Thyroid gland (tissue), 4 donors: Measurements from ENCODE around the gene VSIG2. TPM values are rescaled to one million over a fixed set of nuclear protein-coding genes. Genes with fewer than 3 reads are reported as not detected.

ENCODE experiments used
- DNase-seq, 2 donors: peaks; one replicate each; pipeline ENCODE4 v3.0.0-alpha.2; 2019
- H3K27ac ChIP-seq, 3 donors: fragments of 200-600 bp; sonication (generic); 1 replicate in 2 of 3; 2 replicates in 1 of 3; pipeline ENCODE4 v1.5.1; 2016 to 2019; ENCODE audit warnings: mild to moderate bottlenecking in 1 of 3, moderate library complexity in 1 of 3
- H3K27me3 ChIP-seq: fragments of 200-600 bp; sonication (generic); one replicate; pipeline ENCODE4 v1.5.1; 2019
- H3K36me3 ChIP-seq, 2 donors: fragments of 200-600 bp; sonication (generic); one replicate each; pipeline ENCODE4 v1.5.1; 2016 to 2019
- H3K4me1 ChIP-seq, 2 donors: fragments of 200-600 bp; sonication (generic); one replicate each; pipeline ENCODE4 v1.5.1; 2017 to 2019
- H3K4me3 ChIP-seq, 3 donors: fragments of 200-600 bp; sonication (generic); replicated peaks in 1 of 3; 1 replicate in 2 of 3; 2 replicates in 1 of 3; pipeline ENCODE4 v1.5.1; 2016; ENCODE audit warnings: mild to moderate bottlenecking in 1 of 3
- H3K9me3 ChIP-seq: fragments of 200-600 bp; sonication (generic); one replicate; pipeline ENCODE4 v1.5.1; 2017
- CTCF ChIP-seq, 6 experiments: fragments of 200-600 bp in 3 of 6; fragments of 450-650 bp in 3 of 6; sonication (generic) in 3 of 6; IDR thresholded peaks; one replicate each; pipeline ENCODE4 v1.5.1; 2016 to 2019; ENCODE audit warnings: antibody characterized with exemption in 6 of 6, mild to moderate bottlenecking in 2 of 6, inconsistent platforms in 1 of 6, moderate library complexity in 1 of 6
- POLR2A ChIP-seq, 2 donors: fragments of 450-650 bp; IDR thresholded peaks; one replicate each; pipeline ENCODE4 v1.6.1; 2017; ENCODE audit warnings: antibody characterized with exemption in 2 of 2, mild to moderate bottlenecking in 2 of 2, moderate library complexity in 1 of 2
- WGBS, 2 donors: methylation state at CpG; one replicate each; pipeline ENCODE4 v1.1.5; 2017; 5-methylcytosine and 5-hydroxymethylcytosine counted together
- intact Hi-C: fragments of 100-400 bp; cut with DNase I; formaldehyde crosslinking; loops from one replicate; pipeline ENCODE4 v1.15.1; 2023
- total RNA-seq, 4 donors: library from RNA; depleted of rRNA; stranded (reverse); fragments of >200 nt; gene quantifications; one replicate each; pipeline ENCODE4 v1.2.3, GENCODE V29; 2016

VSIG2 gene
- total RNA-seq, 4 donors from 2014 or later, result 23.7 to 54.5 (median 28.8) TPM

GRCh38 chr11:124757320-124757719 lies 5.3 kb upstream of the VSIG2 start:
- H3K4me1 ChIP-seq, result peaks cover 28 to 63% of the 10 kb centered on the region in 2 donors

GRCh38 chr11:124756753-124757227 lies 4.7 kb upstream of the VSIG2 start:
- Histone ChIP-seq H3K36me3 (peaks cover 8 to 26% of the 10 kb centered on the region in 2 donors), H3K4me3 (no peak overlapping the region), H3K9me3 (no peaks in the 10 kb centered on the region), H3K4me1 (peaks cover 33 to 69% of the 10 kb centered on the region in 2 donors), H3K27me3 (no peaks in the 10 kb centered on the region), H3K27ac (peak overlapping the region in 1 of 3 donors; percentile 37)
- no peak for DNase-seq
- intact Hi-C loops, result no loop called here
- TF ChIP-seq CTCF (IDR thresholded peaks at IDR 0.05) (no peak), POLR2A (IDR thresholded peaks at IDR 0.05) (no peak)
- WGBS, 2 donors, result 79 to 87% methylated on average over 6 of the region's 6 CpGs

More at GRCh38 chr11:124757320-124757719, 5.3 kb upstream of the VSIG2 start:
- no peak for DNase-seq
- H3K27ac ChIP-seq, result peak overlapping the region in 2 of 3 donors; percentile 37 to 98
- H3K4me3 ChIP-seq, result no peak overlapping the region
- peaks cover 8 to 26% of the 10 kb centered on the region in 2 donors for H3K36me3 ChIP-seq
- intact Hi-C loops, result no loop called here
- 76 to 85% methylated on average over 3 of the region's 3 CpGs for WGBS, 2 donors
- H3K27me3 ChIP-seq, result no peaks in the 10 kb centered on the region
- H3K9me3 ChIP-seq, result no peaks in the 10 kb centered on the region
- no peak for TF ChIP-seq POLR2A (IDR thresholded peaks at IDR 0.05)
- TF ChIP-seq CTCF (IDR thresholded peaks at IDR 0.05), result no peak

- DNase-seq, result no peak
- Histone ChIP-seq H3K4me3 (no peak overlapping the region), H3K9me3 (no peaks in the 10 kb centered on the region), H3K27me3 (no peaks in the 10 kb centered on the region), H3K36me3 (peaks cover 8 to 26% of the 10 kb centered on the region in 2 donors), H3K4me1 (peaks cover 38 to 75% of the 10 kb centered on the region in 2 donors), H3K27ac (peak overlapping the region in 1 of 3 donors; percentile 37)
- WGBS, 2 donors, result 76 to 81% methylated on average over 9 of the region's 9 CpGs
- intact Hi-C loops, result no loop called here
- no peak for TF ChIP-seq CTCF (IDR thresholded peaks at IDR 0.05)
- TF ChIP-seq POLR2A (IDR thresholded peaks at IDR 0.05), result no peak
Observed at GRCh38 chr11:124756033-124756752, 4.1 kb upstream of the VSIG2 start.

GRCh38 chr11:124754710-124755109 lies 2.7 kb upstream of the VSIG2 start:
- Histone ChIP-seq H3K27me3 (no peaks in the 10 kb centered on the region), H3K4me1 (peaks cover 39 to 86% of the 10 kb centered on the region in 2 donors), H3K9me3 (no peaks in the 10 kb centered on the region), H3K27ac (peak overlapping the region in 1 of 3 donors; percentile 23), H3K4me3 (no peak overlapping the region), H3K36me3 (peaks cover 8 to 26% of the 10 kb centered on the region in 2 donors)
- intact Hi-C loops, result no loop called here
- no peak for TF ChIP-seq POLR2A (IDR thresholded peaks at IDR 0.05)
- TF ChIP-seq CTCF (IDR thresholded peaks at IDR 0.05), result no peak
- no peak for DNase-seq
- WGBS, 2 donors, result 75 to 77% methylated on average over 6 of the region's 6 CpGs

GRCh38 chr11:124754309-124754708 lies 2.3 kb upstream of the VSIG2 start:
- no peak for TF ChIP-seq POLR2A (IDR thresholded peaks at IDR 0.05)
- no peak for TF ChIP-seq CTCF (IDR thresholded peaks at IDR 0.05)
- 78 to 82% methylated on average over 4 of the region's 4 CpGs for WGBS, 2 donors
- intact Hi-C loops, result no loop called here
- H3K36me3 ChIP-seq, result peaks cover 8 to 26% of the 10 kb centered on the region in 2 donors
- H3K9me3 ChIP-seq, result no peaks in the 10 kb centered on the region
- H3K4me3 ChIP-seq, result no peak overlapping the region
- no peak for DNase-seq
- peaks cover 35 to 83% of the 10 kb centered on the region in 2 donors for H3K4me1 ChIP-seq
- H3K27ac ChIP-seq, result peak overlapping the region in 1 of 3 donors; percentile 23
- no peaks in the 10 kb centered on the region for H3K27me3 ChIP-seq
